Measurements from ENCODE around the gene SESN1. TPM values are rescaled to one million over a fixed set of nuclear protein-coding genes. Genes with fewer than 3 reads are reported as not detected.

The SESN1 gene
- total RNA-seq, 1 donor from 2014 or later, result 9.1 TPM

DNA sequence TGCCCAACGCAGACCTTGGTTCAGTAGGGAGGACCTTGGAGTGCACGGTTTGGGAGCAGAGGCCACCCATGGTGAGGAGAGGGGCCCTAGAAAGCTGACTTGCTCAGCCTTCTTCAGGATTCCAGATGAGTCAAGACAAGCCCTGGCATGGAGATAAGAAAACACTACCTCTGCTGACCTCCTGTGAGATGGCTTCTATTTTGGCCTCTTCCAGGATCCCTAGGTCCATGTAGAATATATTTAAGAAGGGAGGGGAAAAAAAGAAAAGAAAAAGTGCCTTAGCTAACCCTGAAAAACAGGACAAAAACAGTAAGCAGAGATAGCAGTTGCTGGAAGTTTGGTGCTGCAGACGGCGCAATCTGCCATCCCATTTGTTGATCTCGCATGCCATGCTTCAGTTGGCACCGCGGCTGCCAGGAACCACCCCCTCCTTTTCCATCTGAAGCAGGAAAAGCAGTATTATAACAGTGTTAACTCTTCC lies 146.4 kb downstream of the SESN1 start:
- peaks cover 25% of the 10 kb centered on the region for H3K4me1 Mint-ChIP-seq
- ATAC-seq (ENCODE audit: low read depth) (no peak), DNase-seq (no peak)
- TF ChIP-seq, protein P1, sequence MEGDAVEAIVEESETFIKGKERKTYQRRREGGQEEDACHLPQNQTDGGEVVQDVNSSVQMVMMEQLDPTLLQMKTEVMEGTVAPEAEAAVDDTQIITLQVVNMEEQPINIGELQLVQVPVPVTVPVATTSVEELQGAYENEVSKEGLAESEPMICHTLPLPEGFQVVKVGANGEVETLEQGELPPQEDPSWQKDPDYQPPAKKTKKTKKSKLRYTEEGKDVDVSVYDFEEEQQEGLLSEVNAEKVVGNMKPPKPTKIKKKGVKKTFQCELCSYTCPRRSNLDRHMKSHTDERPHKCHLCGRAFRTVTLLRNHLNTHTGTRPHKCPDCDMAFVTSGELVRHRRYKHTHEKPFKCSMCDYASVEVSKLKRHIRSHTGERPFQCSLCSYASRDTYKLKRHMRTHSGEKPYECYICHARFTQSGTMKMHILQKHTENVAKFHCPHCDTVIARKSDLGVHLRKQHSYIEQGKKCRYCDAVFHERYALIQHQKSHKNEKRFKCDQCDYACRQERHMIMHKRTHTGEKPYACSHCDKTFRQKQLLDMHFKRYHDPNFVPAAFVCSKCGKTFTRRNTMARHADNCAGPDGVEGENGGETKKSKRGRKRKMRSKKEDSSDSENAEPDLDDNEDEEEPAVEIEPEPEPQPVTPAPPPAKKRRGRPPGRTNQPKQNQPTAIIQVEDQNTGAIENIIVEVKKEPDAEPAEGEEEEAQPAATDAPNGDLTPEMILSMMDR (IDR thresholded peaks at IDR 0.05), result no peak
- POLR2A ChIA-PET, result no interaction called here
- no peaks in the 10 kb centered on the region for H3K27me3 Mint-ChIP-seq
- CTCF ChIA-PET, result no interaction called here
- no peaks in the 10 kb centered on the region for H3K9me3 Mint-ChIP-seq
- H3K36me3 Mint-ChIP-seq (ENCODE audit: low read depth), result no peaks in the 10 kb centered on the region
- no peak overlapping the region for H3K27ac Mint-ChIP-seq
- no peak overlapping the region for H3K4me3 Mint-ChIP-seq
- intact Hi-C loops (cut with micrococcal nuclease), result no loop called here

DNA sequence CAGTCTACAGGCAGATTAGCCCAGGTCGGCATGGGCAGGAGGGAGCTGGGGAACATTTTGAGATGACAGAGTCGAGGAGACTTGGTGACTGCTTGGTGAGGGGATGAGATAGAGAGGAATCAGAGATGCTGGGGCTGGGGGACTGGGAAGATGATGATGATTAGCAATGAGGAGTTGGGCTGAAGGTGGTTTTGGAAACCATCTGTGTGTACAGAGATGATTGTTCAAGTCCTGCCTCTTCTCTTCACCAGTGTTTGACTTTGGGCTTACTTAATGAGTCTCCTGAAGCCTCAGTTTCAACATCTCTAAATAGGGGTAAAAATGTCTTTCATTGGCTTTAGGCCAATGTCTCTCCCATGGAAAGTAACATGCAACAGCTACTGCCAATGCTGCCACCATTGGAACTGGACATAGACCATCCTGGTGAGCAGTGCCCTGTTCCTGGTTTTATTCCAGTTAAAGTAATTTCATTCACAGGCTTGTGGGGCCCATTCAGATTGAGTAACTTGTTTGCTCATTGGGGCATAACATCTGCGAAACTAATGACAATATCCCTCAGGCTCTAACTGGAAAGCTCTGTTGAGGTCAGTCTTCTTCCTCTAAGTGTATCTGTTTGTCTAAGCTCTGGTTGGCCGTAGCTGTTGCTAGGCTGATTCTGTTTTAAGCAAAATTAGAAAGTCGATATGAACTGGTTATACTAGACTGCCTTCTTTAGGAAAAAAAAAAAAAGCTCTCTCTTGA lies 147.4 kb downstream of the SESN1 start:
- H3K36me3 Mint-ChIP-seq (ENCODE audit: low read depth), result no peaks in the 10 kb centered on the region
- ATAC-seq (ENCODE audit: low read depth), result no peak
- no peak overlapping the region for H3K27ac Mint-ChIP-seq
- DNase-seq, result no peak
- no peaks in the 10 kb centered on the region for H3K27me3 Mint-ChIP-seq
- H3K4me3 Mint-ChIP-seq, result no peak overlapping the region
- TF ChIP-seq, protein P1 (IDR thresholded peaks at IDR 0.05), result no peak
- intact Hi-C loops (cut with micrococcal nuclease), result no loop called here
- H3K9me3 Mint-ChIP-seq, result no peaks in the 10 kb centered on the region
- CTCF ChIA-PET, result no interaction called here
- peaks cover 34% of the 10 kb centered on the region for H3K4me1 Mint-ChIP-seq
- POLR2A ChIA-PET, result interaction anchor here (0.6 kb wide), 1 partner anchor 148 kb away, joined by 4 read pairs; the partner anchor contains the start of gene CEP57L1

DNA sequence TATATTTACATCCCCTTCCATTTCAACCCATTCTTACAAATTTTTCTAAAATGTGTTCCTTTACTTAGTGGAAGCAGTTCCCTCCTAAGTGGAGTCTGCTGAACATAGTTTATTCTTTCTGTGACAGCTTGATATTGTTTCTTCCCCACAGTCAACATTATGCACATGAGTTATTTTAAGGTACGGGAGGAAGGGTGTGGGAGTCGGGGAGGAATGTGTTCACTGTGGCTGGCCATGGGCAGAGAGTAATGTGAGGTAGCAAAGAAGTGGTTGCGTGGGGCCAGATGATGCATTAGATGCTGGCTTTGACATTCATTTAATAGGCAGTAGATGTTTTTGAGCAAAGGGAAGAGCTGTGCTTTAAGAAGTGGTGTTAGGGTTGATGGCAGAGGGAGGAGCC lies 148.0 kb downstream of the SESN1 start:
- no peaks in the 10 kb centered on the region for H3K27me3 Mint-ChIP-seq
- no peak overlapping the region for H3K4me3 Mint-ChIP-seq
- CTCF ChIA-PET, result interaction anchor here (1.0 kb wide), 1 partner anchor 405 kb away, joined by 3 read pairs; no protein-coding TSS in a partner anchor
- TF ChIP-seq, protein P1 (IDR thresholded peaks at IDR 0.05), result no peak
- DNase-seq (no peak), ATAC-seq (ENCODE audit: low read depth) (no peak)
- POLR2A ChIA-PET, result interaction anchor here (0.6 kb wide), 1 partner anchor 148 kb away, joined by 4 read pairs; the partner anchor contains the start of gene CEP57L1
- H3K36me3 Mint-ChIP-seq (ENCODE audit: low read depth), result no peaks in the 10 kb centered on the region
- intact Hi-C loops (cut with micrococcal nuclease), result no loop called here
- no peaks in the 10 kb centered on the region for H3K9me3 Mint-ChIP-seq
- H3K4me1 Mint-ChIP-seq, result peaks cover 37% of the 10 kb centered on the region
- no peak overlapping the region for H3K27ac Mint-ChIP-seq

DNA sequence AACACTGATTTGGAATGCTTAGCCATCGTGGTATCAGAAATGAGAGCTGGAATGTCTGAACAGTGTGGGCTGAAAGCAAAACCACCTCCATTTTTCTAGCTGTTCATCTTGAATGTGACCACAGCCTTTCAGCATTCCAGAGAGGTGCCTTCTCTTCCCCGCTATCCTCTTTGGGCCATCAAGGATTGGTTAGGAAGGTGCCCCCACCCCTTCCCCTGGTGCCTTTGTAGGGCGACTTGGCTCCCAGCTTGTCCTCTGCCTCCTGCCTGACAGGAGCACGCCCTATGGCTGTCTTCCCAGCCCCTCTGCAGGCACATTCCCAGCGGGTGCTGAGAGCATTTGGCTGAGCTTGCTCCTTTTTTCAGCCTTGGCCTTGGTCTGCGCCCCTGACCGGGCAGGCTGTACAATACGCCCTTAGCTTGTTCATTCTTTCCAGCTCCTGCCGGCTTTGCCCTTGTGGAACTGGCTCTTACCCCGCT lies 148.9 kb downstream of the SESN1 start:
- CTCF ChIA-PET, result interaction anchor here (1.0 kb wide), 1 partner anchor 404 kb away, joined by 3 read pairs; no protein-coding TSS in a partner anchor
- H3K4me1 Mint-ChIP-seq, result peaks cover 37% of the 10 kb centered on the region
- H3K9me3 Mint-ChIP-seq, result no peaks in the 10 kb centered on the region
- POLR2A ChIA-PET, result no interaction called here
- TF ChIP-seq, protein P1 (IDR thresholded peaks at IDR 0.05), result no peak
- no peaks in the 10 kb centered on the region for H3K27me3 Mint-ChIP-seq
- DNase-seq, result no peak
- no peak overlapping the region for H3K27ac Mint-ChIP-seq
- intact Hi-C loops (cut with micrococcal nuclease), result no loop called here
- H3K4me3 Mint-ChIP-seq, result no peak overlapping the region
- ATAC-seq (ENCODE audit: low read depth), result no peak
- H3K36me3 Mint-ChIP-seq (ENCODE audit: low read depth), result no peaks in the 10 kb centered on the region

All from activated B cell treated with CpG ODN at 0.5 μM for 24 hours (primary cell).